HG03175 (cell line): Measurements from ENCODE around the gene SCAF8.
"Not testable (repeated sequence)": the region's sequence is repeated elsewhere in the genome, so short reads cannot be mapped to it uniquely, and the experiment has no call there.

Source experiments
- ATAC-seq: cut with Tn5 transposase; IDR thresholded peaks from one replicate; pipeline ENCODE4 v1.9.1; 2021; ENCODE audit warnings: mild to moderate bottlenecking, moderate library complexity; ENCODE audit not compliant: unreplicated experiment

SCAF8 gene

GRCh38 chr6:154733626-154734382 is 588 bp downstream of the SCAF8 start:
- peak; percentile 68 for ATAC-seq

GRCh38 chr6:154736618-154737259 is 3.5 kb downstream of the SCAF8 start:
- no peak for ATAC-seq

- no peak for ATAC-seq
Measured at GRCh38 chr6:154737424-154737823, 4.2 kb downstream of the SCAF8 start.

- no peak for ATAC-seq
Measured at GRCh38 chr6:154738551-154738961, 5.3 kb downstream of the SCAF8 start.

GRCh38 chr6:154740658-154741057 is 7.4 kb downstream of the SCAF8 start:
- no peak for ATAC-seq

GRCh38 chr6:154742891-154743290 is 9.7 kb downstream of the SCAF8 start:
- no peak for ATAC-seq

- ATAC-seq, result not testable (repeated sequence)
Measured at GRCh38 chr6:154744029-154744745, 11.0 kb downstream of the SCAF8 start.

- ATAC-seq, result no peak
Measured at GRCh38 chr6:154745243-154745642, 12.0 kb downstream of the SCAF8 start.

GRCh38 chr6:154749341-154749740 is 16.1 kb downstream of the SCAF8 start:
- no peak for ATAC-seq

- ATAC-seq, result no peak
Measured at GRCh38 chr6:154751011-154751800, 18.0 kb downstream of the SCAF8 start.

- ATAC-seq, result no peak
Measured at GRCh38 chr6:154752022-154752421, 18.8 kb downstream of the SCAF8 start.

GRCh38 chr6:154754152-154754551 is 20.9 kb downstream of the SCAF8 start:
- no peak for ATAC-seq

GRCh38 chr6:154757352-154758050 is 24.3 kb downstream of the SCAF8 start:
- no peak for ATAC-seq

GRCh38 chr6:154758125-154758524 is 24.9 kb downstream of the SCAF8 start:
- no peak for ATAC-seq

- ATAC-seq, result no peak
Measured at GRCh38 chr6:154763650-154764049, 30.4 kb downstream of the SCAF8 start.

GRCh38 chr6:154765273-154765672 is 32.1 kb downstream of the SCAF8 start:
- ATAC-seq, result no peak

- no peak for ATAC-seq
Measured at GRCh38 chr6:154766288-154766687, 33.1 kb downstream of the SCAF8 start.

- ATAC-seq, result no peak
Measured at GRCh38 chr6:154767003-154767723, 33.9 kb downstream of the SCAF8 start.

- no peak for ATAC-seq
Measured at GRCh38 chr6:154768280-154768679, 35.1 kb downstream of the SCAF8 start.

- ATAC-seq, result peak; percentile 98
Measured at GRCh38 chr6:154773610-154774089, 40.4 kb downstream of the SCAF8 start.
